Measurements from ENCODE around the gene PPP1R12B. TPM values are rescaled to one million over a fixed set of nuclear protein-coding genes. Genes with fewer than 3 reads are reported as not detected.

PPP1R12B gene
- total and polyA plus RNA-seq, 2 donors (not counting 3 experiments of a cell fraction or from before 2014, with no cell fraction given) = 8.4 to 11.5 TPM

- Histone ChIP-seq H3K36me3 (ENCODE audit: control insufficient read depth in 2 of 2, extremely low read depth in 1 of 2, insufficient read depth in 2 of 2, low read length in 2 of 2) (no peaks in the 10 kb centered on the region), H3K4me1 (ENCODE audit: control insufficient read depth, extremely low read depth, insufficient read depth, low read length) (no peaks in the 10 kb centered on the region), H2AFZ (ENCODE audit: low read depth, low read length) (no peak overlapping the region), H3K27me3 (ENCODE audit: control insufficient read depth in 2 of 2, insufficient read depth in 2 of 2, low read length in 2 of 2) (no peaks in the 10 kb centered on the region), H3K27ac (ENCODE audit: insufficient read depth, low read depth, low read length) (no peak overlapping the region), H3K4me3 (replicated peaks in 1 of 3; ENCODE audit: insufficient read depth in 1 of 3, low read depth in 1 of 3, low read length in 3 of 3) (no peak overlapping the region), H4K20me1 (replicated peaks; ENCODE audit: control insufficient read depth, extremely low read depth, insufficient read depth, low read length) (no peaks in the 10 kb centered on the region), H3K79me2 (ENCODE audit: control insufficient read depth, insufficient read depth, low read length) (no peaks in the 10 kb centered on the region), H3K9me3 (replicated peaks; ENCODE audit: control insufficient read depth, insufficient read depth, low read length) (no peaks in the 10 kb centered on the region), H3K9ac (replicated peaks; ENCODE audit: extremely low read depth, insufficient read depth, low read length) (no peak overlapping the region), H3K4me2 (ENCODE audit: insufficient read depth, low read length) (no peak overlapping the region), H3K9me1 (replicated peaks; ENCODE audit: control insufficient read depth, extremely low read depth, insufficient read depth, low read length) (no peaks in the 10 kb centered on the region)
- intact Hi-C loops (cut with micrococcal nuclease) = no loop called here
- DNase-seq (ENCODE audit: low read depth, low spot score) = no peak
- ChIA-PET POLR2A (no interaction called here), CTCF (interaction anchor here (1.0 to 1.4 kb wide), 3 partner anchors 10 to 151 kb away, joined by 3 to 7 read pairs (median 5); no protein-coding TSS in a partner anchor)
- TF ChIP-seq CTCF (IDR thresholded peaks at IDR 0.05; ENCODE audit: extremely low read depth in 1 of 2, insufficient read depth in 1 of 2, low read depth in 1 of 2, low read length in 2 of 2) (no peak), GATA2 (IDR thresholded peaks at IDR 0.05; ENCODE audit: insufficient read depth, insufficient read length, low read depth, low read length) (no peak), MAX (IDR thresholded peaks at IDR 0.05; ENCODE audit: insufficient read depth, insufficient read length) (no peak), JUN (IDR thresholded peaks at IDR 0.05; ENCODE audit: borderline replicate concordance, insufficient read depth, insufficient read length, low read depth) (no peak)
- dilution Hi-C loops (cut with MboI; ENCODE audit: extremely low pct_ligation_motif_present, low sequenced_read_pairs) = no loop called here
- no peak for FAIRE-seq
- no TSS peak for BruUV-seq (replicated peaks)
These were observed 220.3 kb downstream of the PPP1R12B start for GRCh38 chr1:202568826-202569225.
